ENCODE measurements around the gene SH3D21. TPM values are rescaled to one million over a fixed set of nuclear protein-coding genes. Genes with fewer than 3 reads are reported as not detected.

SH3D21 gene
- total RNA-seq, 1 donor from 2014 or later = 1.7 TPM

DNA sequence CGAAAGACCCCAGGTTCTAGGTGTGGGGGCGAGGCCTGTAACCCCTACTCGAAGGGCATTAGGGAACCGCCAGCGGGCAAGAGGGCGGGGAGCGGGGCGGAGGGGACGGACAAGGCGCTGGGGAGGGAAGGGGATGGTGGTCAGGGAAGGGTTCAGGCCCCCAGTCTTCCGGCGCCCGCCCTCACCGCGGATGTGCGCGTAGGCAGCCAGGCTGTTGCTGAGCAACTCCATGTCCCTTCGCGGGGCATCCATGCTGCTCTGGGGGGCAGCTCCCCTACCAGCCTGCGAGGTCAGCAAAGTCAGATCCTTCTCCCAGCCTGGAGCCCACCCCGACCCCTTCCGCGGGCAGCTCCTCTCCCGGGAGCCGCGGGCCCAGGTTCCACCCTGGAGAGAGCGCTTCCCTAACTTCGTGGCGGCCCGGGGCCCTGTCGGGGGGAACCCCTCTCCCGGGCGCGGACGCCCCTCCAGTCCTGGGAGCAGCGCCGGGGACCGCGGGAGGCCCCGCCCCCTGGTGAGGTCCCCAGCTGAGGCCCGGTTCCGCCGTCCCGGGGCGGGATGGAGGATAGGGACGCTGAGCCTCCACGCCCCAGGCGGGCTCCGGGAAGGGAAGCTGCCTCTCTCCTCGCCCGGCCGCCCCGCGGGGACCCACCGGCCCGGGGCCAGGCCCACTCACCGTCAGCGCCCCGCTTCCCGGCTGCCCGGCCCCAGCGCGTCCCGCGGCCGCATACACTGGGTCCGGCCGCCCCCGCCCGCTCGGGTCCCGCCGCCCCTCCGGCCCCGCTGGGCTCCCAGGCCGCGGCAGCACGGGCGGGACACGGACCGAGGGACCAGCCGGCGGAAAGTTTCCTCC is 16.8 kb downstream of the SH3D21 start:
- DNase-seq (ENCODE audit: low read depth) = no peak
- no peaks in the 10 kb centered on the region for H3K27me3 ChIP-seq (ENCODE audit: control insufficient read depth, insufficient read depth, low read length)
- TF ChIP-seq CTCF (IDR thresholded peaks at IDR 0.05; ENCODE audit: insufficient read depth, low read length, poor library complexity, severe bottlenecking) = no peak
- H3K36me3 ChIP-seq (ENCODE audit: control insufficient read depth, insufficient read depth, low read length) = no peaks in the 10 kb centered on the region
- peak overlapping the region; percentile 72 for H3K4me3 ChIP-seq (ENCODE audit: low read depth, low read length)

GRCh38 chr1:36323636-36324352 is 17.6 kb downstream of the SH3D21 start, which contains the start of gene EVA1B:
TSS of gene EVA1B (minus strand) at chr1:36323645. CDS start at chr1:36323037, 608 bp downstream.
- no peak for TF ChIP-seq CTCF (IDR thresholded peaks at IDR 0.05; ENCODE audit: insufficient read depth, low read length, poor library complexity, severe bottlenecking)

DNA sequence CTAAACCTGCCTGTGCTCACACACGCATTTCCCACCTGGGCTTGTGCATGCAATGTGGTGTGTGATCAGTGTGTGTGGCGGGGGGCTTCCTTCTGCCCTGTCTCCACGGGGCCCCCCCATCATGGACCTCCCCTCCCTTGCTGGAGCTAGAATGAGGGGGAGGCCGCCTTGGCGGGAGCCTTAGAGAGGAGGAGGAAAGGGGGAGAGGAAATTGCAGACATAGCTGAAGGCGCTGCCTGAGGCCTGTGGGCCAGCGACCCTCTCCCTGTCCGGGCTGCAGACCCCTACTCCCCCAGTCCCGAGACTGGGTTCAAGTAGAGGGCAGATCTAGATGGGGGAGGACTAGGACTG is 18.2 kb downstream of the SH3D21 start:
- Histone ChIP-seq H3K4me3 (ENCODE audit: low read depth, low read length) (no peak overlapping the region), H3K27me3 (ENCODE audit: control insufficient read depth, insufficient read depth, low read length) (no peaks in the 10 kb centered on the region), H3K36me3 (ENCODE audit: control insufficient read depth, insufficient read depth, low read length) (no peaks in the 10 kb centered on the region)
- no peak for TF ChIP-seq CTCF (IDR thresholded peaks at IDR 0.05; ENCODE audit: insufficient read depth, low read length, poor library complexity, severe bottlenecking)
- no peak for DNase-seq (ENCODE audit: low read depth)

More at GRCh38 chr1:36323636-36324352, 17.6 kb downstream of the SH3D21 start, which contains the start of gene EVA1B:
- Histone ChIP-seq H3K4me3 (ENCODE audit: low read depth, low read length) (peak within 1 kb of the TSS; percentile 72), H3K36me3 (ENCODE audit: control insufficient read depth, insufficient read depth, low read length) (no peaks in the 10 kb centered on the region), H3K27me3 (ENCODE audit: control insufficient read depth, insufficient read depth, low read length) (no peaks in the 10 kb centered on the region)
- DNase-seq (ENCODE audit: low read depth) = no peak

DNA sequence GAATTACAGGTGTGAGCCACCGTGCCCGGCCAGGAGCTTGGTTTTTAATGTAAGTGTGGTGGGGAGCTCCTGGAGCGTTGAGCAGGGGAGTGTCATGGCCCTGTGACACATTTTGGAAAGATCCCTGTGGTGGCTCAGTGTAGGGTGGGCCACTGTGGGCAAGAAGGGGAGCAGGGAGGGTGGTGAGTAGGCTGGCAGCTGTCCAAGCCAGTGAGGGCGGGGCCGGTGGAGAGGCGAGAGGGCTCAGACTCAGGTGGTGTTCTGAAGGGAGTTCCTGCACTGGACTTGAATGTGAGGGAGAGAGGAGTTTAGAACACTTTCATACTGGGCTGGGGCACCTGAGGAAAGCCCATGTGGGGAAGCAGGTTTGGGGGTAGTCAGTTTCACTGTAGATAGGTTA is 20.3 kb downstream of the SH3D21 start:
- Histone ChIP-seq H3K36me3 (ENCODE audit: control insufficient read depth, insufficient read depth, low read length) (no peaks in the 10 kb centered on the region), H3K27me3 (ENCODE audit: control insufficient read depth, insufficient read depth, low read length) (no peaks in the 10 kb centered on the region), H3K4me3 (ENCODE audit: low read depth, low read length) (no peak overlapping the region)
- no peak for TF ChIP-seq CTCF (IDR thresholded peaks at IDR 0.05; ENCODE audit: insufficient read depth, low read length, poor library complexity, severe bottlenecking)
- no peak for DNase-seq (ENCODE audit: low read depth)

GRCh38 chr1:36327421-36328087 is 21.4 kb downstream of the SH3D21 start:
- Histone ChIP-seq H3K27me3 (ENCODE audit: control insufficient read depth, insufficient read depth, low read length) (no peaks in the 10 kb centered on the region), H3K4me3 (ENCODE audit: low read depth, low read length) (no peak overlapping the region), H3K36me3 (ENCODE audit: control insufficient read depth, insufficient read depth, low read length) (no peaks in the 10 kb centered on the region)
- no peak for TF ChIP-seq CTCF (IDR thresholded peaks at IDR 0.05; ENCODE audit: insufficient read depth, low read length, poor library complexity, severe bottlenecking)
- no peak for DNase-seq (ENCODE audit: low read depth)
